Peyer's patch (tissue), 4 donors: ENCODE measurements around the gene FASTKD3.

Source experiments
- CTCF ChIP-seq, 6 experiments: fragments of 450-650 bp in 4 of 6; fragments of 200-600 bp in 2 of 6; sonication (generic) in 1 of 6; IDR thresholded peaks; one replicate each; pipeline ENCODE4 v1.5.1; 2017 to 2019; ENCODE audit warnings: antibody characterized with exemption in 6 of 6, mild to moderate bottlenecking in 3 of 6, moderate library complexity in 1 of 6
- POLR2A ChIP-seq, 2 donors: fragments of 450-650 bp; IDR thresholded peaks; one replicate each; pipeline ENCODE4 v1.5.1; 2017; ENCODE audit warnings: antibody characterized with exemption in 2 of 2, mild to moderate bottlenecking in 2 of 2, moderate library complexity in 2 of 2

- TF ChIP-seq CTCF (IDR thresholded peaks at IDR 0.05) (no peak), POLR2A (IDR thresholded peaks at IDR 0.05) (no peak)
Measured at GRCh38 chr5:7852988-7853387, 15.8 kb downstream of the FASTKD3 start.
